ENCODE data around the gene FANCD2OS.
A peak's percentile ranks its signal among the peaks of the same experiment; 100 is the strongest.
"Not testable (repeated sequence)": the region's sequence is repeated elsewhere in the genome, so short reads cannot be mapped to it uniquely, and the experiment has no call there.

The FANCD2OS gene

GRCh38 chr3:10108091-10108490, at the start of gene FANCD2OS:
TSS of gene FANCD2OS (minus strand) at chr3:10108255. CDS start at chr3:10104774, 3,481 bp downstream.
- no peak for DNase-seq (ENCODE audit: low read depth in 2 of 2)

GRCh38 chr3:10157031-10157430, 49.0 kb upstream of the FANCD2OS start:
- DNase-seq (ENCODE audit: low read depth in 2 of 2) = no peak

GRCh38 chr3:10155658-10156057, 47.6 kb upstream of the FANCD2OS start:
- DNase-seq (ENCODE audit: low read depth in 2 of 2) = no peak

GRCh38 chr3:10155123-10155472, 47.0 kb upstream of the FANCD2OS start:
- DNase-seq (ENCODE audit: low read depth in 2 of 2) = no peak

GRCh38 chr3:10154335-10155122, 46.5 kb upstream of the FANCD2OS start:
- no peak for DNase-seq (ENCODE audit: low read depth in 2 of 2)

- DNase-seq (ENCODE audit: low read depth in 2 of 2) = no peak
Measured at GRCh38 chr3:10150987-10151386, 42.9 kb upstream of the FANCD2OS start.

- DNase-seq (ENCODE audit: low read depth in 2 of 2) = no peak
Measured at GRCh38 chr3:10149226-10149625, 41.2 kb upstream of the FANCD2OS start.

GRCh38 chr3:10145685-10146084, 37.6 kb upstream of the FANCD2OS start:
- no peak for DNase-seq (ENCODE audit: low read depth in 2 of 2)

- DNase-seq (ENCODE audit: low read depth in 2 of 2) = no peak
Measured at GRCh38 chr3:10142707-10143560, 34.9 kb upstream of the FANCD2OS start.

- no peak for DNase-seq (ENCODE audit: low read depth in 2 of 2)
Measured at GRCh38 chr3:10140996-10141546, 33.0 kb upstream of the FANCD2OS start.

- no peak for DNase-seq (ENCODE audit: low read depth in 2 of 2)
Measured at GRCh38 chr3:10137178-10137577, 29.1 kb upstream of the FANCD2OS start.

GRCh38 chr3:10136426-10137005, 28.5 kb upstream of the FANCD2OS start:
- no peak for DNase-seq (ENCODE audit: low read depth in 2 of 2)

GRCh38 chr3:10135872-10136271, 27.8 kb upstream of the FANCD2OS start:
- not testable (repeated sequence) for DNase-seq (ENCODE audit: low read depth in 2 of 2)

- DNase-seq (ENCODE audit: low read depth in 2 of 2) = no peak
Measured at GRCh38 chr3:10122724-10123123, 14.7 kb upstream of the FANCD2OS start.

- DNase-seq (ENCODE audit: low read depth in 2 of 2) = no peak
Measured at GRCh38 chr3:10121064-10121463, 13.0 kb upstream of the FANCD2OS start.

GRCh38 chr3:10119376-10119775, 11.3 kb upstream of the FANCD2OS start:
- no peak for DNase-seq (ENCODE audit: low read depth in 2 of 2)

- DNase-seq (ENCODE audit: low read depth in 2 of 2) = no peak
Measured at GRCh38 chr3:10116928-10117327, 8.9 kb upstream of the FANCD2OS start.

- DNase-seq (ENCODE audit: low read depth in 2 of 2) = no peak
Measured at GRCh38 chr3:10116138-10116460, 8.0 kb upstream of the FANCD2OS start.

- peak; percentile 91 to 93 for DNase-seq (ENCODE audit: low read depth in 2 of 2)
Measured at GRCh38 chr3:10115326-10116137, 7.5 kb upstream of the FANCD2OS start, which contains the start of gene BRK1. TSS of gene BRK1 (plus strand) at chr3:10115675. CDS start at chr3:10115702, 27 bp downstream.

- DNase-seq (ENCODE audit: low read depth in 2 of 2) = no peak
Measured at GRCh38 chr3:10106919-10107318, 1.1 kb downstream of the FANCD2OS start.

- no peak for DNase-seq (ENCODE audit: low read depth in 2 of 2)
Measured at GRCh38 chr3:10099041-10099440, 9.0 kb downstream of the FANCD2OS start.

Measured in stimulated activated CD8-positive, alpha-beta memory T cell treated with anti-CD3 and anti-CD28 coated beads, Interleukin-2, amount 100 ng/mL, for 48 hours (primary cell).